GM18519 (cell line): ENCODE data around the gene NCBP2L.
A peak's percentile ranks its signal among the peaks of the same experiment; 100 is the strongest.

ENCODE experiments used
- ATAC-seq: cut with Tn5 transposase; IDR thresholded peaks from one replicate; pipeline ENCODE4 v1.9.1; 2021; ENCODE audit warnings: mild to moderate bottlenecking, moderate library complexity; ENCODE audit not compliant: unreplicated experiment, low FRiP score

NCBP2L gene

GRCh38 chrX:107752043-107752442 is 25.5 kb upstream of the NCBP2L start:
- ATAC-seq = no peak

- no peak for ATAC-seq
These were observed 24.8 kb upstream of the NCBP2L start for GRCh38 chrX:107752714-107753113.

- no peak for ATAC-seq
These were observed 24.3 kb upstream of the NCBP2L start for GRCh38 chrX:107753187-107753586.

- no peak for ATAC-seq
These were observed 21.8 kb upstream of the NCBP2L start for GRCh38 chrX:107755721-107756120.

GRCh38 chrX:107758231-107758766 is 19.2 kb upstream of the NCBP2L start:
- no peak for ATAC-seq

- no peak for ATAC-seq
These were observed 17.0 kb upstream of the NCBP2L start for GRCh38 chrX:107760304-107761077.

GRCh38 chrX:107763647-107764046 is 13.9 kb upstream of the NCBP2L start:
- ATAC-seq = no peak

- no peak for ATAC-seq
These were observed 12.5 kb upstream of the NCBP2L start for GRCh38 chrX:107764845-107765608.

- ATAC-seq = no peak
These were observed 10.9 kb upstream of the NCBP2L start for GRCh38 chrX:107766470-107767150.

- no peak for ATAC-seq
These were observed 9.5 kb upstream of the NCBP2L start for GRCh38 chrX:107768051-107768450.

GRCh38 chrX:107769581-107770317 is 7.8 kb upstream of the NCBP2L start:
- no peak for ATAC-seq

- ATAC-seq = no peak
These were observed 4.3 kb upstream of the NCBP2L start for GRCh38 chrX:107773206-107773605.

- no peak for ATAC-seq
These were observed 3.6 kb upstream of the NCBP2L start for GRCh38 chrX:107773906-107774435.

- ATAC-seq = no peak
These were observed 2.4 kb upstream of the NCBP2L start for GRCh38 chrX:107775000-107775733.

GRCh38 chrX:107775734-107776511 is 1.6 kb upstream of the NCBP2L start, which contains the start of gene TSC22D3:
Gene TSC22D3, minus strand, starts transcription at chrX:107775787. Its CDS starts 368 bp downstream, at chrX:107775419.
- ATAC-seq = peak; percentile 58

- ATAC-seq = peak; percentile 72
These were observed 641 bp upstream of the NCBP2L start for GRCh38 chrX:107776649-107777535.

- ATAC-seq = no peak
These were observed 3.0 kb downstream of the NCBP2L start for GRCh38 chrX:107780525-107780924.

GRCh38 chrX:107787827-107788226 is 10.3 kb downstream of the NCBP2L start:
- ATAC-seq = no peak
